ENCODE data around the gene HOMER2. TPM values are rescaled to one million over a fixed set of nuclear protein-coding genes. Genes with fewer than 3 reads are reported as not detected.

Gene HOMER2
- total and polyA plus RNA-seq, 2 experiments from 2014 or later, result 10.8 to 23.9 TPM

GRCh38 chr15:82854554-82854953, 98.0 kb downstream of the HOMER2 start (continued):
- TF ChIP-seq ZNF114 (CRISPR knock-in tag; IDR thresholded peaks at IDR 0.05) (no peak), CTCF (conservative IDR thresholded peaks at IDR 0.05; ENCODE audit: low read depth in 2 of 2) (no peak), CREB1 (CRISPR knock-in tag; IDR thresholded peaks at IDR 0.05; ENCODE audit: low read depth) (no peak), ZNF331 (CRISPR knock-in tag; IDR thresholded peaks at IDR 0.05; ENCODE audit: low read depth) (no peak), STAT1 (IDR thresholded peaks at IDR 0.05; ENCODE audit: unreplicated experiment) (no peak), NANOG (IDR thresholded peaks at IDR 0.05; ENCODE audit: borderline replicate concordance) (no peak)

- Mint-ChIP-seq H3K36me3 (ENCODE audit: low read depth) (no peaks in the 10 kb centered on the region), H3K4me1 (peaks cover 15% of the 10 kb centered on the region), H3K4me3 (no peak overlapping the region), H3K27ac (no peak overlapping the region), H3K27me3 (ENCODE audit: insufficient read depth, low read depth, poor library complexity) (peaks cover 19% of the 10 kb centered on the region), H3K9me3 (no peaks in the 10 kb centered on the region)
- H3K9me2 ChIP-seq (ENCODE audit: insufficient read depth), result no peaks in the 10 kb centered on the region
- DNase-seq (ENCODE audit: low spot score) (no peak), ATAC-seq (no peak)
- no peaks in the 10 kb centered on the region for H3K27me3 ChIP-seq (ENCODE audit: insufficient read depth)
- H3K27ac ChIP-seq (ENCODE audit: low read depth), result no peak overlapping the region
- H3K36me3 ChIP-seq (ENCODE audit: insufficient read depth), result no peaks in the 10 kb centered on the region
- H3K4me1 ChIP-seq (ENCODE audit: insufficient read depth), result peaks cover 7% of the 10 kb centered on the region
- H3K4me3 ChIP-seq, result no peak overlapping the region
- no peaks in the 10 kb centered on the region for H3K79me2 ChIP-seq (replicated peaks; ENCODE audit: insufficient read depth)
- no peaks in the 10 kb centered on the region for H4K20me1 ChIP-seq (replicated peaks; ENCODE audit: insufficient read depth)
- no peaks in the 10 kb centered on the region for H3F3A ChIP-seq (replicated peaks; ENCODE audit: low read depth)
- H2AFZ ChIP-seq, result no peak overlapping the region
- no peak overlapping the region for H3K4me2 ChIP-seq
- TF ChIP-seq CTCF (conservative IDR thresholded peaks at IDR 0.05; ENCODE audit: low read depth in 2 of 2), result no peak
- no peak for TF ChIP-seq STAT1 (IDR thresholded peaks at IDR 0.05; ENCODE audit: unreplicated experiment)
- no peak for TF ChIP-seq REST (IDR thresholded peaks at IDR 0.05; ENCODE audit: unreplicated experiment)
- TF ChIP-seq ZNF462 (CRISPR knock-in tag; IDR thresholded peaks at IDR 0.05), result no peak
- TF ChIP-seq POLR2AphosphoS5 (IDR thresholded peaks at IDR 0.05; ENCODE audit: low read depth), result no peak
- no peak for TF ChIP-seq NANOG (IDR thresholded peaks at IDR 0.05; ENCODE audit: borderline replicate concordance)
- TF ChIP-seq JUNB (IDR thresholded peaks at IDR 0.05; ENCODE audit: unreplicated experiment), result no peak
- no peak for TF ChIP-seq ZNF331 (CRISPR knock-in tag; IDR thresholded peaks at IDR 0.05; ENCODE audit: low read depth)
Measured at GRCh38 chr15:82852941-82853561, 99.5 kb downstream of the HOMER2 start.

Measured in GM23338 (cell line).